Retinal pigment epithelial cell (primary cell): ENCODE results near the gene AXL.

Experiments used
- DNase-seq: peaks from one replicate; pipeline ENCODE4 v3.0.0-alpha.2; 2010; ENCODE audit warnings: low read depth
- H3K4me3 ChIP-seq: 2 replicates; pipeline ENCODE4 v1.5.1; 2011; ENCODE audit warnings: mild to moderate bottlenecking, low read length, control low read depth, moderate library complexity
- TF ChIP-seq, protein P1 (sequence below): conservative IDR thresholded peaks from 2 replicates; pipeline ENCODE4 v1.5.1; 2011; ENCODE audit warnings: low read depth, low read length, control low read depth, inconsistent platforms

AXL gene

GRCh38 chr19:41294393-41294792 lies 75.4 kb downstream of the AXL start:
- TF ChIP-seq, protein P1, sequence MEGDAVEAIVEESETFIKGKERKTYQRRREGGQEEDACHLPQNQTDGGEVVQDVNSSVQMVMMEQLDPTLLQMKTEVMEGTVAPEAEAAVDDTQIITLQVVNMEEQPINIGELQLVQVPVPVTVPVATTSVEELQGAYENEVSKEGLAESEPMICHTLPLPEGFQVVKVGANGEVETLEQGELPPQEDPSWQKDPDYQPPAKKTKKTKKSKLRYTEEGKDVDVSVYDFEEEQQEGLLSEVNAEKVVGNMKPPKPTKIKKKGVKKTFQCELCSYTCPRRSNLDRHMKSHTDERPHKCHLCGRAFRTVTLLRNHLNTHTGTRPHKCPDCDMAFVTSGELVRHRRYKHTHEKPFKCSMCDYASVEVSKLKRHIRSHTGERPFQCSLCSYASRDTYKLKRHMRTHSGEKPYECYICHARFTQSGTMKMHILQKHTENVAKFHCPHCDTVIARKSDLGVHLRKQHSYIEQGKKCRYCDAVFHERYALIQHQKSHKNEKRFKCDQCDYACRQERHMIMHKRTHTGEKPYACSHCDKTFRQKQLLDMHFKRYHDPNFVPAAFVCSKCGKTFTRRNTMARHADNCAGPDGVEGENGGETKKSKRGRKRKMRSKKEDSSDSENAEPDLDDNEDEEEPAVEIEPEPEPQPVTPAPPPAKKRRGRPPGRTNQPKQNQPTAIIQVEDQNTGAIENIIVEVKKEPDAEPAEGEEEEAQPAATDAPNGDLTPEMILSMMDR, result no peak
- no peak overlapping the region for H3K4me3 ChIP-seq
- no peak for DNase-seq

- TF ChIP-seq, protein P1, result no peak
- no peak overlapping the region for H3K4me3 ChIP-seq
- no peak for DNase-seq
Observed at GRCh38 chr19:41295499-41295898, 76.5 kb downstream of the AXL start.

GRCh38 chr19:41296433-41296871 lies 77.4 kb downstream of the AXL start:
- TF ChIP-seq, protein P1, result no peak
- no peak for DNase-seq
- H3K4me3 ChIP-seq, result no peak overlapping the region

DNA sequence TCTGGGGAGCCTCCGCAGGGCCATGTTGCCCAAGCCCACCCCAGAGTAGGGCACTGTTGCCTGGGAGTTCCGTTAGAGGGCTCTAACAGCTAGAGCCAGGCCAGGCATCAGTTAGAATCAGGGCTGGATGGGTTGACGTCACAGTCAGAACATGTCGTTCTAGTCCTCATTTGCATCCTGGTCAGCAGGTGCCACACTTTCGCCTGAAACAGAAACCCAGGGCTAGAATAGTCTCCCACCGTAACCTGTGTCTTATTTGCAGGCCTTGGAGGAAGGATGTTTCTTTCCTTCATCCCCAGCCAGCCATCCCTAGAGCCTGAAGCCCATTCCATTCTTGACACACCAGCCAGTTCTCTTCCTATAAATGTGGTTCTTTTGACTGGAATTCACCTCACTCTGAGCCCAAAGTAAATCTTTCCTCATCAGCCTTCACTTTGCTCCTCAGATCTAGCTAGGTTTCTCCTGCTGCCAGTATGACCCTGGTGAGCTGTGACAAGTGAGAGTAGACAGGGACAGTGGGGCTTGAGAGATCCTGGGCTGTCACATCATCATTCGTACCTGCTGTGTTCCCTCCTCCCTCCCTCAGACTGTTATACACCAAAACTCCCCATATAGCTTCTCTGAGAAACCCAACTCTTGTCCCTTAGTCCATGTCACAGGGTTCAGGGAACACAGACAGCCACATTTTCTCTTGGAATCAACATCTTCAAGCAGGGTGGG lies 78.8 kb downstream of the AXL start:
- H3K4me3 ChIP-seq, result no peak overlapping the region
- DNase-seq, result no peak
- TF ChIP-seq, protein P1, result no peak

- peak; percentile 76 for DNase-seq
- H3K4me3 ChIP-seq, result no peak overlapping the region
Observed at GRCh38 chr19:41298348-41298964, 79.4 kb downstream of the AXL start.

DNA sequence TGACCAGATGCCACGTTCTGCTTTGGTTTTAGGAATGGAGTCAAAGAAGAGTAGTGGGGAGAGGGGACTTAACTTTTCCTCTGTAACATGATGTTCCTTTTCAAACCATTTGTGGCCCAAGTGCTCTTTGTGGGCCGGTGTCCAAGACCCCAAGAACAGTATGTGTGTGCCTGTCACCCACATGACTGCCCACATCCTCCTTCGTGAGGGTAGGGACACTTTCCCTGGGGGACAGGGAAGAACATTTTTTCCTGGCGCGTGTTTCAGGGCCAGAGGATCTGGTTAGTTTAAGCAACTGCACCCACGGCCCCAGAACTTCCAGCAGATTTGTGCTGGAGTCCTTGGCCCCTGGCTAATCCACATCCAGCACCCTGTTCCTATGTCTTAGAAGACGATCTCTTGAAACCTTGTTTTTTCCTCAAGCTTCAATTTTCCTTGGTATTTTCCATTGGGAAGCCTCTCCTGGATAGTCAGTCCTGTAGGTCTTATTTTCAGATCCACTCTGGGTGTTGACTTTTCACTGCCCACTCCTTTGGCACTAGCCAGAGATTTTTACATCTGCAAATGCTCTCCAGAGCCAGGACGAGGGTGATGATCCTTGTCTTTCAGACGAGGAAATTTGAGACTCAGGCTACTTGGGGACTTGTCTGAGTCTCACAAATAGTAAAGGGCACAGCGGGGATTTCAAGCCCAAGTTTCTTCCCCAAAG lies 80.2 kb downstream of the AXL start:
- TF ChIP-seq, protein P1, result no peak
- DNase-seq, result no peak
- H3K4me3 ChIP-seq, result no peak overlapping the region

More at GRCh38 chr19:41298348-41298964, 79.4 kb downstream of the AXL start:
- TF ChIP-seq, protein P1, result no peak

GRCh38 chr19:41299755-41300089 lies 80.7 kb downstream of the AXL start:
- TF ChIP-seq, protein P1, result no peak
- no peak overlapping the region for H3K4me3 ChIP-seq
- peak; percentile 64 for DNase-seq
